Measurements from ENCODE around the gene MACF1. TPM values are rescaled to one million over a fixed set of nuclear protein-coding genes. Genes with fewer than 3 reads are reported as not detected.
"Not testable (repeated sequence)": the region's sequence is repeated elsewhere in the genome, so short reads cannot be mapped to it uniquely, and the experiment has no call there.

Gene MACF1
- total RNA-seq, 2 donors from 2014 or later, result 263 to 280 TPM

DNA sequence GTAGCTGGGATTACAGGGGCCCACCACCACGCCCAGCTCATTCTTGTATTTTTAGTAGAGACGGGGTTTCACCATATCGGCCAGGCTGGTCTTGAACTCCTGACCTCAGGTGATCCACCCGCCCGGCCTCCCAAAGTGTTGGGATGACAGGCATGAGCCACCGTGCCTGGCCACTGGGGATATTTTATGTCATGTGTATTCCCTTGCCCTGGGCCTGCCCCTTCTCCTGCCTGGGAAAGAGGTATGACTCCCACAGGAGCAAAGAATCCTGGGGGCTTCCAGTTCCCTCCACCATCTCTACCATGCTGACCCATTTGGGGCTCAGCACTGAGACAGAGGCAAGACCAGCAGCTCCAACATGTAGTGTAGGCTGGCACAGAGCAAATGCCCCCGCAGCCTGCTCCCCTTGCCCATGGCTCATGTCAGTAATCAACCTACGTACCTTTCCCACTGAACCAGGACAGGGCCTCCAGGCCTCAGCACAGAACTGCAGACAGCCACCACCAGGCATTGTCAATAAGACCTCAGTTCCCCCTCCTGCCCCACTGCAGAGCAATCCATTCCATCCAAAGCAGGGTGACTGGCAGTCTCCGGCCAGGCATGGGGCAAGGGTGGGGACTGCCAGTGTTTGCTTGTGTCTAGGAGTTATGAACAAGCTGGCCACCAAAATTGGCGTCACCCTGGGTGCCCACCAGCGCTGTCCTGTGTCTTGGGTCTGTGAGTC, 322.1 kb downstream of the MACF1 start:
- intact Hi-C loops (cut with DNase I), result no loop called here
- DNase-seq, result no peak
- ATAC-seq, result no peak

GRCh38 chr1:39527190-39527579, 322.7 kb downstream of the MACF1 start:
- DNase-seq, result not testable (repeated sequence)

GRCh38 chr1:39528082-39528481, 323.6 kb downstream of the MACF1 start:
- ATAC-seq (no peak), DNase-seq (no peak)
- intact Hi-C loops (cut with DNase I), result no loop called here

More at GRCh38 chr1:39527190-39527579, 322.7 kb downstream of the MACF1 start:
- intact Hi-C loops (cut with DNase I); ATAC-seq: not testable (repeated sequence)

DNA sequence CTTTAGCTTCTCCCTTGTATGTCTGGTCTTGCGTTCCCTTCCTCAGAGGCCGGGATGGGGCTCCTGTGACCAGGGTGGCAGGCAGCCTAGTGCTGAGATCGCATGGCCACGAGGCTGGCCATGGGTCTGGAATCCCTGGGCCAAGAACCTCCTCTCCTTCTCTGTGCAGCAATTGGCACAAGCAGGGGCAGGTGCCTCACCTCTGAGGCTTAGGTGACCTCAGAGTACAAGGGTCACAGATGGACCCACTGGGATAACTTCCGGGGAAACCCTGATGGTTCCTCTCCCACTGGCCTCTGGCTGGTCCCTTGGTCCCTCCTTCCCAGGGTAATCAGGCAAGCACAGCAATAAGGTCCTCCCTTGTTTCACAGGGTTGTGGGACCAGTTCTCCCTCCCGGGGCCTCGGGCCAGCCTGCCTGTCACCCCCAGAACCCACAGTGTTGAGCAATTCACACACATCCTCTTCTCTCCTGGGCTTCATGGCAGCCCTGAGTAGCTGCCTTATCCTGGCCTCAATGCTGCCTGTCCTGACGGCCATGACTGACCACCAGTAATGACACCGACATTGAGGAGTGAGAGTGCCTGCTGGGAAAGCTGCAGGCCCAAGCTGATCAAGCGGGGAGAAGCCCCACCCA, 325.5 kb downstream of the MACF1 start:
- ATAC-seq (no peak), DNase-seq (no peak)
- intact Hi-C loops (cut with DNase I), result loop anchor here in 1 of 2 donors (10.0 kb wide), 1 partner anchor 45 kb away; no protein-coding TSS in a partner anchor

GRCh38 chr1:39531526-39531925, 327.0 kb downstream of the MACF1 start:
- ATAC-seq, result no peak
- intact Hi-C loops (cut with DNase I), result loop anchor here in 1 of 2 donors (10.0 kb wide), 1 partner anchor 47 kb away; no protein-coding TSS in a partner anchor
- DNase-seq, result no peak

DNA sequence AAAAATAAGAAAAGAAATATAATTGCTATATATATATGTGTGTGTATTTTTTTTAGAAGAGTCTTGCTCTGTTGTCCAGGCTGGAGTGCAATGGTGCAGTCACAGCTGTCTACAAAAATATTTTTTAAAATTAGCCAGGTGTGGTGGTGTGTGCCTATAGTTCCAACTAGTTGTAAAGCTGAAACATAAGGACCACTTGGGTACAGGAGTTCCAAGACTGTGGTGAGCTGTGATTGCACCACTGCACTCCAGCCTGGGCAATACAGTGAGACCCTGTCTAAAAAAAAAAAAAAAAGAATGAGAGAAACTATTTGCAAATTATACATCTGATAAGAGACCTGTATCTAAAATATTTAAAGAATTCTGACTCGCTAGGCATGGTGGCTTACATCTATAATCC, 328.9 kb downstream of the MACF1 start:
- ATAC-seq (no peak), DNase-seq (no peak)
- intact Hi-C loops (cut with DNase I), result loop anchor here in 1 of 2 donors (10.0 kb wide), 1 partner anchor 49 kb away; no protein-coding TSS in a partner anchor

Other genes starting within 250 kb of the MACF1 start
- 10 to 100 TPM; 42.4 to 63.9 TPM for gene AKIRIN1, start 213.4 kb upstream of the MACF1 start, total RNA-seq
- 100 to 1,000 TPM; 572 to 591 TPM for gene NDUFS5, start 178.3 kb upstream of the MACF1 start, total RNA-seq